ENCODE data around the gene CATSPER4. TPM values are rescaled to one million over a fixed set of nuclear protein-coding genes. Genes with fewer than 3 reads are reported as not detected.
A peak's percentile ranks its signal among the peaks of the same experiment; 100 is the strongest.

Gene CATSPER4
- total RNA-seq = not detected in 2 replicates

DNA sequence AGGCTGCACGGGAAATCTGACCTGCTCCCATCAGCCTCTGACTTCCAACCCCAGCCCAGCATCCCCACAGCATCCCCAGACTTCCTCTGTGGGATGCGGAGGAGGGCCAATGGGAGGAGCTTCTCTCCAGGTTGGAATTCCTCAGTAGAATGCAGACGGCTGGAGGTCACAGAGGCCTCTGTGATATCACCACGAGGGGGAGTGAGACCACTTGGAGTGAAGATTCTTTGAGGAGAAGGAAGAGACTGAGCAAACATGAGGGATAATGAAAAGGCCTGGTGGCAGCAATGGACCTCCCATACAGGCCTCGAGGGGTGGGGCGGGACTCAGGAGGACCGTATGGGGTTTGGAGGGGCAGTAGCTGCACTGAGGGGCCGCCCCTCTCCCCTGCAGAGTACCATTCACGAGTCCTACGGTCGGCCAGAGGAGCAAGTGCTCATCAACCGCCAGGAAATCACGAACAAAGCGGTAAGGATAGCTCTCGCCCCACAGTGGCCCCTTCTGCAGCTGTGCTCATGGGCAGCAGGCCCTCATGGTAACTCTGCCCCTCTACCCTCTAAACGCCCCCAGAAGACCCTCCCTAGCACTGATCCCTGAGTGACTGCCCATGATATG lies at the start of gene CATSPER4:
Gene CATSPER4, plus strand, starts transcription at position 230 of the 615 bp plus-strand sequence. Its CDS starts 26 bp downstream, at position 256.
- peak; percentile 36 for DNase-seq

- DNase-seq = no peak
Observed at GRCh38 chr1:26142159-26142558, 48.2 kb upstream of the CATSPER4 start.

DNA sequence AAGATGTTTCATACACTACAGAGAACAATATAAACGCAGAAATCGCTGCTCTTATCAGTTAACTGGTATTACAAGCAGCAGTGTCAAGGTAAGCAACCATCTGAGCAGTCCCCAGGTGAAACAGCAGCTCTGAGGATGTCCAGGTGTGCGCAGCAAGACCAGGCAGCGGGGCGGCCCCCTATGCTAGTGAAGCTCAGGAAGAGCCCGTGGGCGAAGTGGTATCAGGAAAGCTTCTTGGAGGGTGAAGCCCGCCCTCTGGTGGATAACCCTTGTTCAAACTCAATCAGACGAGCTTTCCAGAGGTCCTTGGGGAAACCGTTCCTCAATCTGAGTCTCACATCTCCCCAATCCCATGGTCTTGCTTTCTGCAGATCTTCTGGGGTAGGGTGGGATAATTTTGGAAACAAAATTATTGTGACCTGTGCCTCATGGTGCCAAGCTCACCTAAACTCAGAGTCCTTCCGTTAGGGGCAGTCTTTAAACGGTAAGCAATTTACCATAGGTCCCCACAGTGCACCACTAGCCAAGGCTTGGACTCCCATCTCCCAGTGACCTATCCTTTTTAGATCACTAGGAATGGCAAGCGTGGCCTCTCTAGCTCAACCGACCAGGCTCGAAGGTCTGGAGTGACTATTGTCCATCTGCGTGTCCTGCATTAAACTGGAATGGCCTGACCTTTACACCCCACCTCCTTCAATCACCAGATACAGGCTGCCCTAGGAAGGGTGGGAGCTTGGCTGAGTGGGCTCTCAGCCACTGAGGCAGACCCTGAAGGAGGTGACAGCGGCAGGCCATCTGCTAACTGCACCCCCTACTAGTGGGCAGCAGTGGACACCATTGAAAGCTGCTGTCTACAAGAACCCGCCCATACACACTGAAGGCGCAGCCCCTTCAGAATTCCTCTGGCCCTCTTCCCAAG lies 45.1 kb upstream of the CATSPER4 start:
- DNase-seq = peak; percentile 92

GRCh38 chr1:26145960-26146294 lies 44.5 kb upstream of the CATSPER4 start:
- DNase-seq = no peak

DNA sequence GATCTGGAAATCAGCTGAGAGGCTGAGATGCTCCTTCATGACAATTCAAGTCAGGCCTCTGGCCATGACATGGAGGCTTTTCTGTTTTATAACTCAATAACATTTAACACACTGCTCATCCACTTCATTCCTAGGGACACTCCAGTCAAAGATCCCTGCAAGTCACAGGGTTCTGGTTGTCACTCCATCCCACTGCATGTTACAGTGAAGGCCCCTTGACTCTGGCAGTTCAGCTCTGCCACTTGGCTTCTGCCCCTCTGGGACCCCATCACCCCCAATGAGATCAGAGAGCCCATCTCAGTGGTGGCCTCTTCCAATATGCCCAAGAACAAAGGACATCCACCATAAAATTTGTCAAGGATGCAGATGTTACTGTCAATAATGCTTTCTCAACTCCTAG lies 41.5 kb upstream of the CATSPER4 start:
- no peak for DNase-seq

DNA sequence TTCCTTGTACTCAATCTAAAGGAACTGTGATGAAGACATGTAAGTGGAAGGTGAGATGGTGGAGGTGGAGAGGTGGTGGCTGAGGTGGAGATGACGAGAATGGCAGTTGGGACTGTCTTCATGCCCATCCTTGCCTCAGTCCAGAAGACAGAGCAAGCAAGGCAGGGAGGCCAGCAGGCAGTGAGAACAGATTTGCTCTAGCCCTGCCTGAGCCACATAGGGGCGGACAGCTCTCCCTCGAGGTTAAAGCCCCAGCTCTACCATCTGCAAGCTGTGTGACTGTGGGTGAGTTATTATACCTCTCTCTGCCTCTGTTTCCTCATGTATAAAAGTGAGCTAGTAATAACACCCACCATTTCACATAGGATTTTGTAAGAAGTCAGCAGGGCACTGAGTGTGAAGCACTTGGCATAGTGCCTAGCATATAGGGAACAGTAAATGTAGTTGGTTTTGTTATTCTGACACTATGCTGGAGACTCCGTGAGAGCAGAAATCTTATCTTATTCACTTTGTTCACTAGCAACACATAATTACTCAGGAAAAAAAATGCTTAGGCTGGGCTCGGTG lies 36.4 kb upstream of the CATSPER4 start:
- no peak for DNase-seq

- DNase-seq = peak; percentile 45
Observed at GRCh38 chr1:26154750-26155149, 35.7 kb upstream of the CATSPER4 start.

GRCh38 chr1:26155370-26156284 lies 34.8 kb upstream of the CATSPER4 start:
- DNase-seq = peak; percentile 31

GRCh38 chr1:26156285-26157038 lies 33.9 kb upstream of the CATSPER4 start:
- DNase-seq = peak; percentile 79

DNA sequence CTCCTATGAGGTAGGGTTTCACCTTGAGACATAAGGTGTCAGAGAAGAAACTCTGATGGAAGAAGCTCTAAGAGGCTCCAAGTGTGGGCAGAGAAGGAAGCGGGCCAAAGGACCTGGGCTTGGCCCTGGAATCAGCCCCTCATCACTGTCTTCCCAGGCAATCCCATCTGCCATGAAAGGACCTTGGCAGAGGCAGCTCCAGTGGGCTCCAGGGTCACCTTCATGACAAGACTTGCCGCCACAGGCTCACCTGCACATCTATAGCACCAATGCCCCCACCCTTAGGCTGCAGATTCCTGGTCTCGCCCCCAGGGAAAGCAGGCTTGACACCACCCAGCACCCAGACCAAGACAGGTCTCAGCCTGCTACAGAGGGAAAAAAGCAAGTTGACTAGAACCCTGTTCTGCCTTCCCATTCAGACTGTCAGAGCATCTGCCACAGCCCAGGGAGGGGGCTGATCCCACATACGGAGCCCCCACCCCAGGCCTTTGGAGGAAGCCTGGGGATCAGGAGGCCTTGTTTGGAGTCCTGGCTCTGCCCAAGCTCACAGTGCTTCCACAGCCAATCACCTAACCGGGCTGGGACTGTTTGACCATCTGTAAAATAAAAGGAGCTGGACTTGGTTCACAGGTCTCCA lies 32.0 kb upstream of the CATSPER4 start:
- DNase-seq = no peak

GRCh38 chr1:26158908-26159742 lies 31.3 kb upstream of the CATSPER4 start, which contains the start of gene FAM110D:
Gene FAM110D, plus strand, starts transcription at chr1:26159079. Its CDS starts 2,213 bp downstream, at chr1:26161292.
- peak; percentile 50 for DNase-seq

DNA sequence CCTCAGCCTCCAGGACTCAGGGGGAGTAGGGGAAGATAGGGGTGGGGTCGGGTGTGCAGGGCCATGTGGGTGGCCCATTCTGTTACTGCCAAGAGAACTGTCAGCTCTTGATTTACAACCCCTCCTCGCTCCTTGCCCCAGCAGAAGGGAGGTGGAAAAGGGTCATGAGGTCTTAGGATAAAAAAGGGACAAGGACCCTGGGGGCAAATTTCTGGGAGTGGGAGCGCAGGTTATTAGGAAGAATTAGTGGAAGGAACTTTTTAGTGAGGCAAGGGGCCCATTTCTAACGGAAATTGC lies 30.7 kb upstream of the CATSPER4 start:
- no peak for DNase-seq

- peak; percentile 27 for DNase-seq
Observed at GRCh38 chr1:26160527-26161414, 29.6 kb upstream of the CATSPER4 start.

- peak; percentile 59 for DNase-seq
Observed at GRCh38 chr1:26161415-26162219, 28.8 kb upstream of the CATSPER4 start.

- no peak for DNase-seq
Observed at GRCh38 chr1:26162220-26162709, 28.1 kb upstream of the CATSPER4 start.

GRCh38 chr1:26163684-26164035 lies 26.7 kb upstream of the CATSPER4 start:
- DNase-seq = no peak

DNA sequence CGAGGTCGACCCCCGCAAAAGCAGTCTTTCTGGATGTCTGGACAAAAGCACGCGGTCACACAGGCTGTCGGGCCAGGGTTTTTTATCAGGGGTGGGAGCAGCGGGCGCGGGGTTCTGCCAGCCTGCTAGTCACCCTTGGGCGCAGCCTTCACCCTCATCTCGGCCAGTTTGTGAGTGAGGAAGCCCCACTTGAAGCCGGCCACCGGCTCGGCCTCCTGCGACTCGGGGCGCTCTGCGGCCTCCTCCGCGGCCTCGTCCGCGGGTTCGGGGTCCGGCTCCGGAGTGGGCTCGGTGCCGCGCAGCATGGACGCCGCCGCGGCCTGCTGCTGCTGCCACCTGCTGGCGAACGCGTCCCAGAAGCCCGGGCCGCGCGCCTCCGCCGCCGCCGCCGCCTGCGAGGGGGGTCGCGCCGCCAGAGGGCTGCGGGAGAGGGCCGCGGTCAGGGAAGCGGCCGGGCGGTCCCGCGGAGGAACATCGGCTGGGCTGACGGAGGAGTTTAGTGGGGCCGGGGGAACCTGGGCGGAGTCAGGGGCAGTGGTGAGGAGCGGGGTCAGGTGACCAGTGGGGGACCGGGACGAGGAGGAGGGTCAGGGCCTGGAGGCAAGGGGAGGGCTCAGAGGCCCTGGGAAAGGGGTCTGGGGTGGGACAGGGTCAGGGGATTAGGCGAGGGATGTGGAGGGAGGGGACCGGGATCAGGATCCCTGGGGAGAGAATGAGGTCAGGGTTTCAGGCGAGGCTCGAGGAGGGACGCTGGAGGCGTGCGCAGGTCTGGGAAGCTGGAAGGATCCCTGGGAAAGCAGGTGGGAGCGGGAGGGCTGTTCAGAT lies 26.2 kb upstream of the CATSPER4 start:
- peak; percentile 61 for DNase-seq
